ENCODE data around the gene GLRB.
"Not testable (repeated sequence)": the region's sequence is repeated elsewhere in the genome, so short reads cannot be mapped to it uniquely, and the experiment has no call there.

The GLRB gene

GRCh38 chr4:157172011-157172410 lies 96.1 kb downstream of the GLRB start:
- no peaks in the 10 kb centered on the region for H3K36me3 ChIP-seq (ENCODE audit: control insufficient read depth, insufficient read depth, low read length)
- TF ChIP-seq CTCF (IDR thresholded peaks at IDR 0.05; ENCODE audit: insufficient read depth, low read length, poor library complexity, severe bottlenecking): no peak
- no peaks in the 10 kb centered on the region for H3K27me3 ChIP-seq (replicated peaks; ENCODE audit: control insufficient read depth, insufficient read depth, low read length)
- H3K4me3 ChIP-seq (replicated peaks; ENCODE audit: low read depth, low read length): no peak overlapping the region
- DNase-seq (ENCODE audit: extremely low read depth, insufficient read length): no peak

- not testable (repeated sequence) for H3K27me3 ChIP-seq (replicated peaks; ENCODE audit: control insufficient read depth, insufficient read depth, low read length); DNase-seq (ENCODE audit: extremely low read depth, insufficient read length); H3K36me3 ChIP-seq (ENCODE audit: control insufficient read depth, insufficient read depth, low read length); H3K4me3 ChIP-seq (replicated peaks; ENCODE audit: low read depth, low read length)
Measured at GRCh38 chr4:157180268-157180667, 104.3 kb downstream of the GLRB start.

DNA sequence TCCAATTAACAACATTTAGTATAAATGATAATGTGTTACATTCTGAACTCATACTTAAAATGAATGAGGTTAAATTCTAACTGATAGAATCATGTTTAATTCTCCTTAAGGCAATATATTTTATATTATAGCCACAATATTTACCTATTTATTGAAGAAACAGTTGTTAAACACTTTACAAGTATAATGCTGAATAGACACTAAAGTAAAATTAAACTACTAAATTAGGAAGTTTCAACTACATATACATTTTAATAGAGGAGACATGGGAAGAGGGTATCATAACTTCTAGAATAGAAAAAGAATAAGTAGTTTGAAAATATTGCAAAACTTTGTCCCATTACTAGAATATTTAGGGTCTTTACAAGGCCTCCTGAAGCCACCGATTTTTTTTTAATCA lies 108.3 kb downstream of the GLRB start:
- no peak overlapping the region for H3K4me3 ChIP-seq (replicated peaks; ENCODE audit: low read depth, low read length)
- no peaks in the 10 kb centered on the region for H3K27me3 ChIP-seq (replicated peaks; ENCODE audit: control insufficient read depth, insufficient read depth, low read length)
- no peaks in the 10 kb centered on the region for H3K36me3 ChIP-seq (ENCODE audit: control insufficient read depth, insufficient read depth, low read length)
- no peak for DNase-seq (ENCODE audit: extremely low read depth, insufficient read length)
- TF ChIP-seq CTCF (IDR thresholded peaks at IDR 0.05; ENCODE audit: insufficient read depth, low read length, poor library complexity, severe bottlenecking): no peak

- no peak for DNase-seq (ENCODE audit: extremely low read depth, insufficient read length)
- H3K27me3 ChIP-seq (replicated peaks; ENCODE audit: control insufficient read depth, insufficient read depth, low read length): no peaks in the 10 kb centered on the region
- no peak for TF ChIP-seq CTCF (IDR thresholded peaks at IDR 0.05; ENCODE audit: insufficient read depth, low read length, poor library complexity, severe bottlenecking)
- no peak overlapping the region for H3K4me3 ChIP-seq (replicated peaks; ENCODE audit: low read depth, low read length)
- no peaks in the 10 kb centered on the region for H3K36me3 ChIP-seq (ENCODE audit: control insufficient read depth, insufficient read depth, low read length)
Measured at GRCh38 chr4:157185363-157185762, 109.4 kb downstream of the GLRB start.

- no peaks in the 10 kb centered on the region for H3K36me3 ChIP-seq (ENCODE audit: control insufficient read depth, insufficient read depth, low read length)
- no peak for TF ChIP-seq CTCF (IDR thresholded peaks at IDR 0.05; ENCODE audit: insufficient read depth, low read length, poor library complexity, severe bottlenecking)
- DNase-seq (ENCODE audit: extremely low read depth, insufficient read length): no peak
- no peak overlapping the region for H3K4me3 ChIP-seq (replicated peaks; ENCODE audit: low read depth, low read length)
- H3K27me3 ChIP-seq (replicated peaks; ENCODE audit: control insufficient read depth, insufficient read depth, low read length): no peaks in the 10 kb centered on the region
Measured at GRCh38 chr4:157195374-157195773, 119.4 kb downstream of the GLRB start.

DNA sequence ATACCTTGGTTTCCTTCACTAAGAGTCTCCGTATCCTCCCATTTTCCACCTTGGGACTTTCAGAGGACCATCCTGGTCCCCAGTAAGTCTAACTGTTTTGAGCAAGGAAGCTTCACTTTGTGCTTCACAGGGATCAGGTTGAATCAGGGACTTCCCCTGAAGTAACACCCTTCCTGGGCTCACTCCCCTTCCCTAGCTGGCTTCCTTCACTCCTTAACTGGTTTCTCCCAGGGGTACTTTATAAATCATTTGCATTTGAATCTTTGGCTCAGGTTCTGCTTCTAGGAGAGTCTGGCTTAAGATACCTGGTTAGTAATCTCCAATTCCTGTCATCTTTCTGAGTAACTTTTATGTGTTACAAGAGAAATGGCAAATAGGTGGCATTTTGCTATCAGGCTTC lies 120.1 kb downstream of the GLRB start:
- Histone ChIP-seq H3K27me3 (replicated peaks; ENCODE audit: control insufficient read depth, insufficient read depth, low read length) (no peaks in the 10 kb centered on the region), H3K4me3 (replicated peaks; ENCODE audit: low read depth, low read length) (no peak overlapping the region), H3K36me3 (ENCODE audit: control insufficient read depth, insufficient read depth, low read length) (no peaks in the 10 kb centered on the region)
- no peak for DNase-seq (ENCODE audit: extremely low read depth, insufficient read length)
- TF ChIP-seq CTCF (IDR thresholded peaks at IDR 0.05; ENCODE audit: insufficient read depth, low read length, poor library complexity, severe bottlenecking): no peak
